ENCODE data around the gene HEXD. TPM values are rescaled to one million over a fixed set of nuclear protein-coding genes. Genes with fewer than 3 reads are reported as not detected.

The HEXD gene
- total RNA-seq, 2 experiments from 2014 or later = 24.4 to 25.0 TPM

DNA sequence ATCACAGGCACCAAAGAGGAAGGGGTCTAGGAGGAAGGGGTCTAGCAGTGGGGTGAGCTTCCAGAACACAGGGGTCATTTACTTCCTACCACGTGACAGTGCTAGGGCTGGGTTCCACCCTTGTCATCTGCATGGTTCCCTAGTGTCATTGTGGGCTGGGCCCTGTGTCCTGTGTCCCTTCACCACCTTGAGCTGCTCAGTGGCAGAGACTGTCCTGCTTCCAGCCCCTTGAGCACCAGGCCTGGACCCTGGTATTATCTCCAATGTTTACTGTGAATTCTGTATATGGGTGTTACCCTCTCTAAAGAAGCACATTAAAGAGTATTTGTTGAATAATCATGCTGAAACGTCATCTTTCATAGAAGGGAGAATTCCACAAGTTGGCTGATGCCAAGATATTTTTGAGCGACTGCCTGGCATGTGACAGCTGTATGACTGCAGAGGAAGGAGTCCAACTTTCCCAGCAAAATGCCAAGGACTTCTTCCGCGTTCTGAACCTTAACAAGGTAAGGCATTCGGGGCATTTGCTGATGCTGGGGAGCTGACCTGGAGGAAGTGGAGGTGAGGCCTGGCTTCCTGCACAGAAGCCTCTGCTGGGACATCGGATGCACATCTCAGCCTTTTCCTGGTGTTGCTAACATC is 45.9 kb downstream of the HEXD start:
- POLR2A ChIA-PET = no interaction called here
- CTCF ChIA-PET = no interaction called here

DNA sequence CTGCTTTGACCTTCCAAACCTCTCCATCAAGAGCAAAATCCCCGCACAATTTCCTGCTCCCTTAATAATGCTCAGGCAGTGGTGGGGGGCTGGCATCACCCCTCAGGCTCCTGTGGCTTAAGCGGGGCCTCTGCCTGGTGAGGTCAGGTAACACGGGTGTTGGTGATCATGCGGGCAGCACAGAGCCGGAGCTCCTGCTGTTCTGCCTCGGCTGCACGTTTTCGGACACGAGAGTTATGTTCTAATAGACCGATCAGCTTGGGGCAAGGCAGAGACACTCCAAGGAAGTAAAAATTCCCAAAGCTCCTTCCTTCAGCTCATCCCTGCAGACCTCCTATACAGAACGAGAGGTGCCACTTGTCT is 46.4 kb downstream of the HEXD start:
- ChIA-PET CTCF (no interaction called here), POLR2A (no interaction called here)

DNA sequence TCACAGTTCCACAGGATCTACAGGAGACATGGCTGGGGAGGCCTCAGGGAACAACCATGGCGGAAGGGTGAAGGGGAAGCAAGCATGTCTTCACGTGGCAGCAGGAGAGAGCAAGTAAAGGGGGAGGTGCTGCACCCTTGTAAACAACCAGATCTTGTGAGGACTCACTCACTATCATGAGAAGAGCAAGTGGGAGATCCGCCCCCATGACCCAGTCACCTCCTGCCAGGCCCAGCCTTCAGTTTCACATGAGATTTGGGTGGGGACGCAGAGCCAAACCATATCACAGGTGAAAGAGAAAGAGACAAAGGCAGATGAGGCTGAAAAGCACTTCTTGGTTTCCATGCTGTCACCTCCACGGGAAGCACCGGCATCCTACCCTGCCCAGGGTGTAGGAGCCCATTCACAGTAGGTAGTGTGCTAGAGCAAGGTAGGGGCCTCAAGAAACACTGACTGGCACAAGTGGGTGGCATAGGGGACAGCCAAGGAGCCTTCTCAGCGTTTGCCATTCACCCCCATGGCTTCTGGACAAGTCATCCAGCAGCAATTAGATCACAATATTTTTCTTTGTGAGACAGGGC is 47.0 kb downstream of the HEXD start:
- POLR2A ChIA-PET = no interaction called here
- CTCF ChIA-PET = no interaction called here

DNA sequence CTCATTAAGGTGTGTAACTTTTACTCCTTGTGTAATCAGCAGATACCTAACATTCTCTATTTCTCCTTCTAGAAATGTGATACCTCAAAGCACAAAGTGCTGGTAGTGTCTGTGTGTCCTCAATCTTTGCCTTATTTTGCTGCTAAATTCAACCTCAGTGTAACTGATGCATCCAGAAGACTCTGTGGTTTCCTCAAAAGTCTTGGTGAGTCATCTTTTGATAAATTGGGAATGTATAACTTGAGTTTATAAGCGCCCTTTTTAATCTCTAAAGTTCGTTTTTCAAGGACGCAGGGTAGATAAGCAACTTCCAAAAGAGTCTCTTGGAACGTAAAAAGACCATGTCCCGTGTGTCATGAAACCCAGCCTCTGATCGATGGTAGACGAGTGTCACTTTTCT is 50.5 kb downstream of the HEXD start:
- CTCF ChIA-PET = no interaction called here
- POLR2A ChIA-PET = no interaction called here

DNA sequence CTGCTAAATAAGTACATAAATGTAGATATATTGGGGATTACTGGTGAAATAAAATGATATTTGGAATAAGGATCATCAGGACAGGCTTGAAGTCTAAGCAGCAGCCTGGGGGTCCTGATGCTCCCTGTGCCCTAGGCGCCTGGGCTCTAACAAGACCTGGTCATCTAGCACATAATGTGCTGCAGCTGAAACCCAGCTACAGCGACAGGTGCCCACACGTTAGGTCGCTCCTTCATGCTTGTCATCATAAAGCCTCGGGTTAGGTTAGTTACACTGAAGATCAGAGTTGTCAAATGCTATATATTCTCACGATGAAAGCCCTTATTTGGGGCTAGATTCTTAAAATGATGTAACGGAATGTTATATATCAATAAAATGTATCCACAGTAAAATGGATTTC is 51.9 kb downstream of the HEXD start:
- ChIA-PET POLR2A (no interaction called here), CTCF (no interaction called here)

DNA sequence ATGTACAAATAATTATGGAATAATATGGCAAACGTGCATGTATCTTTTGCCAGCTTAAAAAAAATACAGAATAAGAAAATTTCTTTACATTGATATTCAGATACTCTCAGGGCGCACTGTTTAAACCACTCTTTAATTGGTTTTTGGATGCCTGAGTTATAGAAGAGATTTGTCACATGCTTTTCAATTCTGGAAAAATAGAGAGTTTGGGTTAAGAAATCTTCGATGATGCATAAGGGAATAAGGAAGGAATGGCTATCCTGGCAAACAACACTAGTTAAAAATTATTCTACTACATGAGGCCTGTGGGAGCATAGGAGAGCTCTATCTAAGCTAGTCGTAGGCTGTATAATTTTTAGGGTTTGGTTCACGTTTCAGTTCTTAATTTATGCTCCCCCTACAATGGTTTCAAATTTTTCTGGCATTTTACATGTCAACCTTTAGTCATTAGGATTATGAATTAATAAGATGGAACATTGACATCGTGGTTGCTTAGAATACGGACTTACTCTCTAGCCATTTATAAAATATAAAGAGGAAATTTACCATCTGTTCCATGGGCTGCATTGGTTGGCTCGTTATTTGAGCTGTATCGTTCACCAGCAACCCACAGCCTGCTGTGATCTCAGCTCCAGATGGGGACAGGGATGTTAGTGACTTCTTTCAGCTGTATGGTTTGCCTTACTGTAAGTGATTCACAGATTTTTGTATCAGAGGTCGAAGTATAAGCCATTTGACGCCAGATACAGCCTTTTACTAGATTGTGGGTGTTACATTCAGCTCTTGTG is 56.3 kb downstream of the HEXD start:
- POLR2A ChIA-PET = interaction anchor here (0.6 kb wide), 1 partner anchor 93 kb away, joined by 3 read pairs; no protein-coding TSS in a partner anchor
- CTCF ChIA-PET = no interaction called here

DNA sequence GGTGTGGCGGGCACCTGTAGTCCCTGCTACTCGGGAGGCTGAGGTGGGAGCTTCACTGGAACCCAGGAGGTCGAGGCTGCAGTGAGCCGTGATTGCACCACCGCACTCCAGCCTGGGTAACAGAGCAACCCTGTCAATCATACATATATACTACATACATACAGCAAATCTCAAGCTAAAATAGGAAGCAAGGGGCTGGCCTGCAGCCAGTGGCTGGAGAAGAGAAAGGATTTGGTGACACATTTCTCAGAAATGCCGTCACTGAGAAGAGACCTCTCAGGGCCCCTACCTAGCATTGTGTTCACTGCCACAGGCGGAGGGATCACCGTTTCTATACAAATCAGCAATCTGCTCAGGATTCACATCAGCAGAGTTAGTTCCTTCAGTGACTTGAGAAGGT is 57.3 kb downstream of the HEXD start:
- CTCF ChIA-PET = no interaction called here
- POLR2A ChIA-PET = interaction anchor here (0.6 kb wide), 1 partner anchor 94 kb away, joined by 3 read pairs; no protein-coding TSS in a partner anchor

DNA sequence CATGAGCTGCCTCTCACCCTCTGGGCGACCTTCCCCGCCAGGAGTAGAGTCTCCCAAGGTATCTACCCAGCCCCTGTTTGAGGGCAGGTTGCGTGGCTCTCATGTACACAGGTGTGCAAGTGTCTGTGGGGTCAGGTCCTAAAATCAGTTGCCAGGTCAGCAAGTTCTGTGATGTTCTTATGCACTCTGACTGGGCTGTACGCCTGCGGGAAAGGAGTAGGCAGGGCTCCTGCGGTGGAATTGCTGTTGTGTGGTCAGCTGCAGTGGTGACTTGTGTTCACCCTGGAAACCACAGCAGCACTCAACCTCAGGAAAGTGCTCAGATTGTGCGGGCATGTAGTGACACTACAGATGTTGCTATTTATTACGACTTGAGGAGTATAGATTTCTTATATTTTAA is 59.8 kb downstream of the HEXD start:
- POLR2A ChIA-PET = no interaction called here
- CTCF ChIA-PET = interaction anchor here (1.0 kb wide), 1 partner anchor 10 kb away, joined by 3 read pairs; no protein-coding TSS in a partner anchor

DNA sequence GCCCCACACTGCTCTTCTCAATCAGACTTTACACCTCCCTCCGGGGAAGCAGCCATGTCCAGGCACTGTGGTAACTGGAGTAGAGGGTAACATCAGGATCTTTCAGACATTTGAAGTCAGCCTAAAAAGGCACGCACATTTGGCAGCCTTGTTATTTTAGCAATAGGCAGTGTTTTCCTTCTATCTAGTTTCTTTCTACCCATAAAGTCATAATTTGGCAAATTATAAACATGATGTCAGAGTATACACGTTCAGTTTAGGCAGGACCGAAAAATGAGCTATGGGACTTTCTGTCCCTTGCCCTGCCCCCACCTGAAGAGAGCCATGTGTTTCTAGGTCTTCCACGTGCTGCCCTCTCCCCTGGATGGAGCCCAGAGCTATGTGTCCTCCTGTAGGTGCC is 61.5 kb downstream of the HEXD start:
- ChIA-PET POLR2A (no interaction called here), CTCF (interaction anchor here (1.3 to 1.6 kb wide), 2 partner anchors 17 to 75 kb away, joined by 3 read pairs; no protein-coding TSS in a partner anchor)

DNA sequence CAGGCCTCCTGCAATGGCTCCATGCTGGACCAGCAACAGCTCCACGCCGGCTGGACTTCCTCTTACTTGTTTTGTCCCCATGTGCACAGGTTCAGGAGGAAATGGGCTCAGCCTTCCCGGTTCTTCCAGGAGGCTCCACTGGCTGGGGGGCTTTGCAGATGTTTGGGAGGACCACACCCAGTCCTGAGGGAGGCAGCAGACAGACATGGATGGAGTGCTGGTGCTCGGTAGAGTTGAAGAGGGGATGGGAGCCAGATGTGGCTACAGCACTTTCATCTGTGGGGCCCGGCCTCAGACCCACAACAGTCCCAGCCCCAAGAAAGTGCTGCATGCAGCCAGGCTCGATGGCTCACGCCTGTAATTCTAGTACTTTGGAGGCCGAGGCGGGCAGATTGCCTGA is 62.2 kb downstream of the HEXD start:
- ChIA-PET CTCF (interaction anchor here (1.3 to 1.6 kb wide), 3 partner anchors 16 to 75 kb away, joined by 3 to 4 read pairs (median 3); no protein-coding TSS in a partner anchor), POLR2A (no interaction called here)

DNA sequence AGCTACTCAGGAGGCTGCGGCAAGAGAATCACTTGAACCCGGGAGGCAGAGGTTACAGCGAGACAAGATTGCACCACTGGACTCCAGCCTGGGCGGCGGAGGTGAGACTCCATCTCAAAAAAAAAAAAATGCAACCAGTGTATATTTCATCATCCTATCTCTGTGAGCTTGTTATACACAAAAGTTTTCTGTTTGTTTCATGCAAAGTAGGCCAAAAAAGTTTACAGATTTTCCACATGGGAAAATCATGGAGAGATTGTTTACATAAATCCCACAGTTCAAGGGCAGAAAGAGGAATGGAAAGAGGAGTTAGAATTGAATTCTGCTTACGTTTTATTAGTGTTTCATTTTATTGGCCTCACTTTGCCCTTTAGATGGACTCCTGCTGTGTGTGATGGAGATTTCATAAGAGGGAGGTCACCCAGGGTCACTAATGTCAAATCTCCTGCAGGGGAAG is 65.1 kb downstream of the HEXD start:
- CTCF ChIA-PET = no interaction called here
- POLR2A ChIA-PET = no interaction called here

DNA sequence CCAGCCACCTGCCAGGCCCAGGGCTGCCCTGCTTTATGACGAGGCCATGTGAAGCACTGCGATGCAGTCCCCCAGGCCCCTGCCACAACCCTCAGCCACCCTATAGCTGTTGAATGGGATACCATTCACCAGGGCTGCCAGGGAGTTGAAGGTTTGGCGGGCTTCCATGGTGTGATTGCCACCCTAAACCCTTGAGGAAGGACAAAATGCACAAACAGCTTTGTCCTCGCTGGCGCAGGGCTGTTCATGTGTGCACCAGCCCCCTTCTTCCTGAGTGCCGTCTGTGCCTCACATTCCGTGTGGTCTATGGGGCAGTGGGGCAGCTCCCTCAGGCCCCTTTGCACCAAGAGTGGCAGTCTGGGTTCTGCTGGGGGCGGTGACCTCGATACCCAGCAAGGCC is 65.7 kb downstream of the HEXD start:
- CTCF ChIA-PET = no interaction called here
- POLR2A ChIA-PET = no interaction called here

DNA sequence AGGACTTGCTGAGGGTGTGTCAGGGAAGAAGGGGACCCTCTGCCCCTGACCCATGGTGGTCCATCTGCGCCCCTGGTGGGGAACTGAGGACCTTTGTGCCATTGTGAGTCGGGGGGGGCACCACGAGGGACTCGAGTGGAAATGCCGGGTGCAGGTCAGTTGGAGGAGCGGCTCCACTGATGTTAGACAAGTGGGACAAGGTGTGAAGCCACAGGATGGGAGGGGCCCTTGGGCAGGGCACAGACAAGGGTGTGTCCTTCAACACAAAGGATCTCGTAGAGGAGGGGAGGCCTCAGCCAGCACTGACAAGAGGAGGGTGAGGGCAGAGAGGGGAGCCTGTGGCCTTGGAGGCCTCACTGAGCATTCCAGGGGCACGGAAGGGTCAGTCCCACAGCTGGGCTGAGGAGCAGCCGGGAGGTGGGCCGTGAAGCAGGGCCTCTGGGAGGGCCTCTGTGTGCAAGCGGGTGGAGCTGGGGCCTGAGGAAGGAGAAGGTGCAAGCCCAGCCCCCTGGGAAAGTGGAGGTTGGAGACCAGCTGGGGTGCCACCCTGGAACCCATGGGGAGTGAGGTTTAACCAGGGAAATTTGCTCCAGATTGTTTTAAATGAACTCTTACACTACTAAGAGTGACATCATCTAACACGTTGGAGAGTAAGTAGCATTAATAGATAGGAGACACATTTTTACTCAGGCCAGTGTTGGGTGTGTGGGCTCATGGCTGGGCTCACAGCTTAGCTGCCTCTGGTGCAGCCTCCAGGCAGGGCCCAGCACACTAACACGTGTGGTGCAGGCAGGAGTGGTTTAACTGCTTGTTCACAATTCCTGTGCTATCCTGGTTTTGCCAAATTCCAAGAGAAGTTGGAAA is 68.3 kb downstream of the HEXD start:
- ChIA-PET POLR2A (no interaction called here), CTCF (no interaction called here)

DNA sequence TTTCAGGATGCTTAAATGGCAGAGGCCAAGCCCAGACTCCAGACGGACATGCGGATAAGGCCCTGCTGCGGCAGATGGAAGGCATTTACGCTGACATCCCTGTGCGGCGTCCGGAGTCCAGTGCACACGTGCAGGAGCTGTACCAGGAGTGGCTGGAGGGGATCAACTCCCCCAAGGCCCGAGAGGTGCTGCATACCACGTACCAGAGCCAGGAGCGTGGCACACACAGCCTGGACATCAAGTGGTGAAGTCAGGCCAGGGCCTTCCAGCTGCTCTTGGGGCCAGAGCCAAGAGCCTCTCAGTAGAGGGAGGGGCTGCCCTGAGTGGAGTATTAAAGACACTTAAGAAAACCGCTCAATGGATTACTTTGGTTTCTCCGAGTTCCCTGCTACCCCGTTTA is 69.8 kb downstream of the HEXD start:
- CTCF ChIA-PET = interaction anchor here (1.0 kb wide), 1 partner anchor 63 kb away, joined by 3 read pairs; no protein-coding TSS in a partner anchor

DNA sequence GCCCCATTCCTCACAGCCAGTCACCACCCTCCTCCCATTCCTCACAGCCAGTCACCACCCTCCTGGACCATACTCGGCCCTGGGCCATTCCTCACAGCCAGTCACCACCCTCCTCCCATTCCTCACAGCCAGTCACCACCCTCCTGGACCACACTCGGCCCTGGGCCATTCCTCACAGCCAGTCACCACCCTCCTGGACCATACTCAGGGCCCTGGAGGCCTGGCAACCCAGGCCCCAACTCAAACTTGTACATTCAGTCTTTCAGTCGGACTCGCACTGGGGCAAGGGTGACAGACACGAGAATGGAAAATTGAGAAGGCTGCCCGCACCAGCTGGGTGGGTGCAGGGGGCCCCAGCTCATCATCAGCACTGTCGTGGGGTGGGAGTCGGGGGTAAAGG is 71.0 kb downstream of the HEXD start:
- CTCF ChIA-PET = no interaction called here
- POLR2A ChIA-PET = no interaction called here

More for the DNA sequence above, 69.8 kb downstream of the HEXD start:
- POLR2A ChIA-PET = no interaction called here

DNA sequence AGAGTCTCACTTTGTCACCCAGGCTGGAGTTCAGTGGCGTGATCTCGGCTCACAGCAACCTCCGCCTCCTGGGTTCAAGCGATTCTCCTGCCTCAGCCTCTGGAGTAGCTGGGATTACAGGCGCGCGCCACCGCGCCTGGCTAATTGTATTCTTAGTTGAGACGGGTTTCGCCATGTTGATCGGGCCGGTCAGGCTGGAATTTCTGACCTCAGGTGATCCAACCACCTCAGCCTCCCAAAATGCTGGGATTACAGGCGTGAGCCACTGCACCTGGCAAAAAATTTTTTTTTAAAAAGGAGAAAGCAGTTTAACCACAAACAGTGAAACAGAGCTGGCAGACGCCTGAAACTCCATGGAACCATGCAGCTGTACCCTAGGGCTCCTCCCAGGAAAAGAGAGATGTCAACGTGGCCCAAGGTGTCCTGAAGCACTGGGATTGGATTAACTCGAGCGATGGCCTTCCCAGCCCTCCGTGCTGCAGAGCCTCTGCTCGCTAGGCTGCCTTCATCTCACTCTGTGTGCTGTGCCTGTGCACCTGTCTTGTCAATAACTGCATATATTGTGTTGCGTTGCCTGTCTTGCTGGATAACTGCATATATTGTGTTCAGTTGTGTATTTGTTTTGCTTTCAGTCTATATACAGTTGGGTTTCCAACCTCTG is 71.8 kb downstream of the HEXD start:
- ChIA-PET CTCF (interaction anchor here (0.5 kb wide), 1 partner anchor 60 kb away, joined by 3 read pairs; no protein-coding TSS in a partner anchor), POLR2A (no interaction called here)

DNA sequence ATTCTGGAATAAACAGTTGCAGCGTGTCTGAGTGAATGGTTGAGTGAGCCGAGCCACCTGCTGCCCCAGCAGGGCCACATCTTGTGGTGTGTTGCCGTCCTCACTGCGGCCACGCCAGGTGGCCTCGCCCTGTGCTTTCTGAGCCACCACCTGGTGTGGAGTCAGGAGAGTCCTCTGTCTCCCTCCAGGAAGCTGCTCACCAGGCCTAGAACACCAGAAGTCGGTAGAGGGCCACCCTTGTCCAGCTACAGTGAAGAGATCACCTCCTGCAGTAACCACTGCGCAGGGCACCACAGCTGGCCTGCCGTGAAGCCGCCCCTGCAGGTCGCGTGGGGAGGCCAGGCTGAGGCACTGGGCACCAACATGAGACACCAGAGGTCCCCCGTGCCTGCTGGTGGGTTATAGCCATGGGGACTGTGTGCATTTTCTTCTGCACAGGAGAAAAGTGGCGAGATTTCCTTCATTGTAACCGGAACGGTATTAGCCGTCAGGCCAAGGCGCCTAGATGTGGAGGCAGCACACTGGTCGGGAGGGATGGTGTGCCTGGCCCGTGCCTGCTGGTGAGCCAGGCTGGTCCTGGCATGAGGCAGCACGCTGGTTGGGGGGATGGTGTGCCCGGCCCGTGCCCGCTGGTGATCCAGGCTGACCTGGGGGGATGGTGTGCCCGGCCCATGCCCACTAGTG is 72.5 kb downstream of the HEXD start:
- POLR2A ChIA-PET = no interaction called here
- CTCF ChIA-PET = no interaction called here

DNA sequence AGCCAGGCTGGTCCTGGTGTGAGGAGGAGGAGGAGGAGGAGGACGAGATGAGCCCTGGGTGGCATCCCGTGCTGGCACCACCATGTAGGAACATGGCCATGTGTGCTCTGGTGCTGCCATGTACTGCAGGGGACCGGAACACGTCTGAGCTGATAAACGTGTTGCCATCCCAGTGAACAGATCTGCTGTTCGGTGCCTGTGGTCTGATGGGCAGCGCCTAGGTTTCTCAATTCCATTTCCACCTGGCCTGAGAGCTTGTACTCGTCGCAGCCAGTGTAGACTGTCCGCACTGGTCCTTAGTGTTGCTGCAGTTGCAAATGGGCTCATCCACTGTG is 73.0 kb downstream of the HEXD start:
- POLR2A ChIA-PET = no interaction called here
- CTCF ChIA-PET = no interaction called here

DNA sequence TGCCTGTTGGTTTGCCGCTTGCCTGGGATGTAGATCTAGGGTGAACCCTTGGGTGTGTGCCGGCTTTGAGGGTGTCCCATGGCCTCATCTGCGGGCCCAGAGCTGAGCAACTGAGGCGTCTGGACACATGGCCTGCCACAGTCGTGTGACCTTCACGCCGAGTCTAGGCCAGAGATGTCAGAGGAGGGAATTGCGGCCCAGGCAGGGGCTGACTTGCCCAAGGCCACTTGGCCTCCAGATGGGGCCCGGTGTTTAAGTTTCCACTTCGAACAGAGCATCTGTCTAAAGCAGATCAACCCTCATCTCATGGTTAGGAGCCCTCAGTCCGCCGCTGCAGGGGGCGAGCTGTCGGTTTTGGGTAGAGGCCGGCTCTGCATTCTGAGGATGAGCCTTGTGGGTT is 73.4 kb downstream of the HEXD start:
- POLR2A ChIA-PET = no interaction called here
- CTCF ChIA-PET = no interaction called here

All from activated CD8-positive, alpha-beta memory T cell treated with anti-CD3 and anti-CD28 coated beads for 36 hours (primary cell).